Stomach (tissue), 4 donors: ENCODE data around the gene EME2.

Experiments
- CTCF ChIP-seq, 7 experiments: fragments of 450-650 bp in 4 of 7; fragments of 200-600 bp in 3 of 7; sonication (generic) in 3 of 7; IDR thresholded peaks; one replicate each; pipeline ENCODE4 v1.5.1; 2016 to 2019; ENCODE audit warnings: antibody characterized with exemption in 7 of 7, control low read depth in 2 of 7, mild to moderate bottlenecking in 1 of 7
- EP300 ChIP-seq: sonication (generic); formaldehyde crosslinking; IDR thresholded peaks from one replicate; pipeline ENCODE4 v1.6.1; 2017; ENCODE audit warnings: antibody characterized with exemption
- POLR2A ChIP-seq, 4 donors: fragments of 450-650 bp; IDR thresholded peaks; one replicate each; pipeline ENCODE4 v1.6.1; 2016; ENCODE audit warnings: antibody characterized with exemption in 4 of 4, control low read depth in 2 of 4, mild to moderate bottlenecking in 1 of 4, moderate library complexity in 1 of 4
- POLR2AphosphoS5 ChIP-seq, 3 donors: sonication (generic); formaldehyde crosslinking; IDR thresholded peaks; one replicate each; pipeline ENCODE4 v1.6.1; 2016; ENCODE audit warnings: antibody characterized with exemption in 3 of 3

- TF ChIP-seq CTCF (IDR thresholded peaks at IDR 0.05) (no peak), POLR2A (IDR thresholded peaks at IDR 0.05) (no peak), POLR2AphosphoS5 (IDR thresholded peaks at IDR 0.05) (no peak), EP300 (no peak)
Observed at GRCh38 chr16:1791943-1792812, 19.6 kb downstream of the EME2 start.
